Astrocyte (in vitro differentiated cells and primary cell): Measurements from ENCODE around the gene ELMO1. TPM values are rescaled to one million over a fixed set of nuclear protein-coding genes. Genes with fewer than 3 reads are reported as not detected.

Source experiments
- DNase-seq: peaks from one replicate; pipeline ENCODE4 v3.0.0-alpha.2; 2010; ENCODE audit warnings: low read depth
- FAIRE-seq: peaks from 2 replicates; lab custom pipeline; 2011; peaks lifted over from hg19 to GRCh38; lab: Jason Lieb, UNC
- H2AFZ ChIP-seq: 2 replicates; pipeline ENCODE4 v1.6.0; 2012; ENCODE audit warnings: low read depth, low read length, inconsistent platforms
- H3K27ac ChIP-seq: 2 replicates; pipeline ENCODE4 v1.5.1; 2011; ENCODE audit warnings: low read depth, low read length, inconsistent platforms
- H3K27me3 ChIP-seq: 2 replicates; pipeline ENCODE4 v1.6.0; 2011; ENCODE audit warnings: low read length, inconsistent platforms; ENCODE audit not compliant: insufficient read depth
- H3K36me3 ChIP-seq: 2 replicates; pipeline ENCODE4 v1.5.1; 2011; ENCODE audit warnings: low read length, inconsistent platforms; ENCODE audit not compliant: insufficient read depth
- H3K4me1 ChIP-seq: 2 replicates; pipeline ENCODE4 v1.5.1; 2011; ENCODE audit warnings: low read length, inconsistent platforms; ENCODE audit not compliant: insufficient read depth
- H3K4me2 ChIP-seq: 2 replicates; pipeline ENCODE4 v1.6.0; 2012; ENCODE audit warnings: low read length, inconsistent platforms
- H3K4me3 ChIP-seq: 2 replicates; pipeline ENCODE4 v1.5.1; 2011; ENCODE audit warnings: low read depth, mild to moderate bottlenecking, low read length, inconsistent platforms; ENCODE audit not compliant: insufficient read depth
- H3K79me2 ChIP-seq: 2 replicates; pipeline ENCODE4 v1.6.0; 2012; ENCODE audit warnings: mild to moderate bottlenecking, low read length, inconsistent platforms; ENCODE audit not compliant: insufficient read depth
- H3K9ac ChIP-seq: 2 replicates; pipeline ENCODE4 v1.6.0; 2012; ENCODE audit warnings: mild to moderate bottlenecking, low read length, inconsistent platforms
- H3K9me3 ChIP-seq: 2 replicates; pipeline ENCODE4 v1.5.1; 2012; ENCODE audit warnings: low read depth, mild to moderate bottlenecking, low read length, inconsistent platforms; ENCODE audit not compliant: insufficient read depth
- H4K20me1 ChIP-seq: 2 replicates; pipeline ENCODE4 v1.6.0; 2012; ENCODE audit warnings: low read length, inconsistent platforms; ENCODE audit not compliant: insufficient read depth
- H3K27ac Mint-ChIP-seq: one replicate; pipeline ENCODE4 v1.8.0; 2021; ENCODE audit warnings: mild to moderate bottlenecking, mixed read lengths; ENCODE audit not compliant: unreplicated experiment
- H3K27me3 Mint-ChIP-seq: one replicate; pipeline ENCODE4 v1.8.0; 2021; ENCODE audit warnings: low read depth, mixed read lengths; ENCODE audit not compliant: unreplicated experiment
- H3K36me3 Mint-ChIP-seq: one replicate; pipeline ENCODE4 v1.8.0; 2021; ENCODE audit warnings: low read depth, mixed read lengths; ENCODE audit not compliant: unreplicated experiment
- H3K4me1 Mint-ChIP-seq: one replicate; pipeline ENCODE4 v1.8.0; 2021; ENCODE audit warnings: low read depth, mixed read lengths; ENCODE audit not compliant: unreplicated experiment
- H3K4me3 Mint-ChIP-seq: one replicate; pipeline ENCODE4 v1.8.0; 2021; ENCODE audit warnings: mild to moderate bottlenecking, moderate library complexity, mixed read lengths; ENCODE audit not compliant: unreplicated experiment
- H3K9me3 Mint-ChIP-seq: one replicate; pipeline ENCODE4 v1.8.0; 2021; ENCODE audit warnings: mild to moderate bottlenecking, mixed read lengths; ENCODE audit not compliant: unreplicated experiment
- EZH2 ChIP-seq: IDR thresholded peaks from 2 replicates; pipeline ENCODE4 v1.6.1; 2012; ENCODE audit warnings: mild to moderate bottlenecking, low read length, inconsistent platforms; ENCODE audit not compliant: insufficient read depth
- total RNA-seq: library from RNA; stranded (reverse); gene quantifications from 2 replicates; pipeline ENCODE4 v1.2.1, GENCODE V29; 2021
- TF ChIP-seq, protein P1 (sequence below): IDR thresholded peaks from 2 replicates; pipeline ENCODE4 v1.5.1; 2011; ENCODE audit warnings: low read depth, mild to moderate bottlenecking, inconsistent platforms, low read length, moderate library complexity; ENCODE audit not compliant: insufficient read depth

ELMO1 gene
- total RNA-seq, 1 donor from 2014 or later = 20.4 TPM

DNA sequence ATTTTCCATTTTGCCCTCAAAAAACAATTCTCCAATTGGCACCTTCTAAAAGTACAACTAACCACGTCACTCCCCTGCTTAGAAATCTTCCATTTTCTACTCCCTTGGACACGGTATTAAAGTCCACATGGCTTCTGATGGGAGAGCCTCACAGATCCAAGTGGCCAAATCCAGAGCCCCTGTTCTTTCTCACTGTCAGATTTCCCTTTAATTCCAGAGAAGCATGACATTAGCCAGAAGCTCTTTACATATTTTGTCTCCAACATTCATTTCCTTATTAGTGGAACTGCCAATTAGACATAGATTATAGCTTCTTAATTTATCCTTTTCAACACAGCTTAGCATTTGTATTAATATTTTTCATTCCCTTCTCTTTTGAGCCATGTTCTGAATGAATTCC is 118.7 kb downstream of the ELMO1 start:
- H3K9me3 Mint-ChIP-seq = no peaks in the 10 kb centered on the region
- no peaks in the 10 kb centered on the region for H3K27me3 Mint-ChIP-seq

GRCh38 chr7:37327288-37327687 is 121.4 kb downstream of the ELMO1 start:
- no peaks in the 10 kb centered on the region for H3K36me3 ChIP-seq
- H3K79me2 ChIP-seq = no peaks in the 10 kb centered on the region
- DNase-seq (no peak), FAIRE-seq (no peak)
- H3K27ac Mint-ChIP-seq = no peak overlapping the region
- H3K9me3 Mint-ChIP-seq = no peaks in the 10 kb centered on the region
- H3K36me3 Mint-ChIP-seq = peaks cover 1% of the 10 kb centered on the region
- no peak overlapping the region for H3K4me2 ChIP-seq
- H3K9ac ChIP-seq = no peak overlapping the region
- H3K9me3 ChIP-seq = no peaks in the 10 kb centered on the region
- H3K4me1 ChIP-seq = no peaks in the 10 kb centered on the region
- TF ChIP-seq, protein P1, sequence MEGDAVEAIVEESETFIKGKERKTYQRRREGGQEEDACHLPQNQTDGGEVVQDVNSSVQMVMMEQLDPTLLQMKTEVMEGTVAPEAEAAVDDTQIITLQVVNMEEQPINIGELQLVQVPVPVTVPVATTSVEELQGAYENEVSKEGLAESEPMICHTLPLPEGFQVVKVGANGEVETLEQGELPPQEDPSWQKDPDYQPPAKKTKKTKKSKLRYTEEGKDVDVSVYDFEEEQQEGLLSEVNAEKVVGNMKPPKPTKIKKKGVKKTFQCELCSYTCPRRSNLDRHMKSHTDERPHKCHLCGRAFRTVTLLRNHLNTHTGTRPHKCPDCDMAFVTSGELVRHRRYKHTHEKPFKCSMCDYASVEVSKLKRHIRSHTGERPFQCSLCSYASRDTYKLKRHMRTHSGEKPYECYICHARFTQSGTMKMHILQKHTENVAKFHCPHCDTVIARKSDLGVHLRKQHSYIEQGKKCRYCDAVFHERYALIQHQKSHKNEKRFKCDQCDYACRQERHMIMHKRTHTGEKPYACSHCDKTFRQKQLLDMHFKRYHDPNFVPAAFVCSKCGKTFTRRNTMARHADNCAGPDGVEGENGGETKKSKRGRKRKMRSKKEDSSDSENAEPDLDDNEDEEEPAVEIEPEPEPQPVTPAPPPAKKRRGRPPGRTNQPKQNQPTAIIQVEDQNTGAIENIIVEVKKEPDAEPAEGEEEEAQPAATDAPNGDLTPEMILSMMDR = no peak
- TF ChIP-seq EZH2 = no peak
- H3K4me1 Mint-ChIP-seq = no peaks in the 10 kb centered on the region
- H2AFZ ChIP-seq = no peak overlapping the region
- H3K4me3 ChIP-seq = no peak overlapping the region
- H3K27me3 ChIP-seq = no peaks in the 10 kb centered on the region
- H3K27me3 Mint-ChIP-seq = no peaks in the 10 kb centered on the region
- no peak overlapping the region for H3K4me3 Mint-ChIP-seq
- H3K27ac ChIP-seq = no peak overlapping the region
- H4K20me1 ChIP-seq = no peaks in the 10 kb centered on the region

More for the DNA sequence above, 118.7 kb downstream of the ELMO1 start:
- Histone ChIP-seq H3K36me3 (no peaks in the 10 kb centered on the region), H3K4me1 (no peaks in the 10 kb centered on the region), H3K9ac (no peak overlapping the region), H3K79me2 (no peaks in the 10 kb centered on the region), H3K9me3 (no peaks in the 10 kb centered on the region), H3K4me2 (no peak overlapping the region), H2AFZ (no peak overlapping the region), H3K27ac (no peak overlapping the region), H3K27me3 (no peaks in the 10 kb centered on the region), H4K20me1 (no peaks in the 10 kb centered on the region), H3K4me3 (no peak overlapping the region)
- no peak for FAIRE-seq
- Mint-ChIP-seq H3K36me3 (peaks cover 1% of the 10 kb centered on the region), H3K4me3 (no peak overlapping the region), H3K27ac (no peak overlapping the region), H3K4me1 (peaks cover 9% of the 10 kb centered on the region)
- no peak for DNase-seq
- TF ChIP-seq, protein P1 = no peak
- TF ChIP-seq EZH2 = no peak

DNA sequence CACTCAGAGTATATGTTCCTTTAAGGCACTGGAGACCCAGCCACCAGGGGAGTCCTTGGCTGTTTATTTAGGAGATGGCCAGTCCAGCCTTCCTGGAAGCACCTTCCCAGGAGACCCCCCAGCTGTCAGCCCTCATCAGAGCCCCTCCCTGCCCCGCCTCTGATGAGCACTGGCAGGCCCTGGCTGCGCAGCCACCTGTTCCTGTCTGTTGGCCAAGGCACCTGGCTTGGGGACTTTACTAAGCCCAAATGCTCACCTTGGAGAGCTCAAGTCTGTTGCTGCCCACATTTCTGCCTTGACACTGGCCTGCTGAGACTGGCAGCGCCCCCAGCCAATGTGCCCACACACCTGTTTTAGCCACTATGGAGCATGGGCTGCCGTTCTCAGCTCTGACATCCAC is 124.7 kb downstream of the ELMO1 start:
- H3K36me3 ChIP-seq = no peaks in the 10 kb centered on the region
- no peaks in the 10 kb centered on the region for H3K27me3 ChIP-seq
- no peaks in the 10 kb centered on the region for H4K20me1 ChIP-seq
- H3K9me3 ChIP-seq = no peaks in the 10 kb centered on the region
- Mint-ChIP-seq H3K36me3 (no peaks in the 10 kb centered on the region), H3K27me3 (no peaks in the 10 kb centered on the region), H3K4me3 (no peak overlapping the region), H3K27ac (no peak overlapping the region), H3K4me1 (no peaks in the 10 kb centered on the region), H3K9me3 (no peaks in the 10 kb centered on the region)
- DNase-seq (no peak), FAIRE-seq (no peak)
- H3K9ac ChIP-seq = no peak overlapping the region
- TF ChIP-seq, protein P1 = no peak
- no peak for TF ChIP-seq EZH2
- H3K27ac ChIP-seq = no peak overlapping the region
- no peaks in the 10 kb centered on the region for H3K79me2 ChIP-seq
- H2AFZ ChIP-seq = no peak overlapping the region
- no peak overlapping the region for H3K4me3 ChIP-seq
- no peak overlapping the region for H3K4me2 ChIP-seq
- H3K4me1 ChIP-seq = no peaks in the 10 kb centered on the region
